ENCODE data around the gene SLC45A2. TPM values are rescaled to one million over a fixed set of nuclear protein-coding genes. Genes with fewer than 3 reads are reported as not detected.

The SLC45A2 gene
- total RNA-seq, 1 donor from 2014 or later, result not detected

DNA sequence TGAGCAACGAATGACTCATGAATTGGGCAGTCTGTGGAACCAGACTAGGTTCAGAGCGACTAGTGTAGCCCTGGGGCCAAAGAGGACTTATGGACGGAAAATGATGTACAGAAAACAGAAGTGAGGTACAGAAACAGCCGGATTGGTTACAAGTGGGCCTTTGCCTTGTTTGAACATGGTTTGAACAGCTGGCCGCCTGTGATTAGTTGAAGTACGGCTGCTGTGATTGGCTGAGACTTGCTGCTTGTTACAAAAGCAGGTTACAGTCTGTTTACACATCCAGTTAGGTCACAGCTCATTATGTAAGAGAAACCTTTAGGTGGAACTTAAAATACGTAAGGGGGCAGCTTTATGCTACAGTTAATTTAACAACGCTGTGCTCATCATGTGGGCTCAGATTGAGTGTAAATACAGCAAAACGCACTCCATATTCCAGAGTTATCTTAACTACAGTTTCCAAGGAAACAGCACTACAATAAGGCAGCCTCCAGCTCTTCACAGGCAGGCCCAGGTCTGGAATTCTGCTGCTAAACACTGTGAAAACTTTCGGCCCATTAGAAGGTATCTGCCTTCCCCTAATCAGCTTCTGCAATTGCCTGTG is 16.8 kb upstream of the SLC45A2 start:
- no peak for DNase-seq
- Histone ChIP-seq H3K9me3 (replicated peaks) (no peaks in the 10 kb centered on the region), H3K36me3 (peaks cover 18% of the 10 kb centered on the region), H3K27me3 (ENCODE audit: low read depth) (no peaks in the 10 kb centered on the region), H3K27ac (replicated peaks) (no peak overlapping the region), H3K4me1 (peaks cover 10% of the 10 kb centered on the region), H3K4me3 (no peak overlapping the region)
- intact Hi-C loops (cut with micrococcal nuclease), result no loop called here
- TF ChIP-seq, protein P1, sequence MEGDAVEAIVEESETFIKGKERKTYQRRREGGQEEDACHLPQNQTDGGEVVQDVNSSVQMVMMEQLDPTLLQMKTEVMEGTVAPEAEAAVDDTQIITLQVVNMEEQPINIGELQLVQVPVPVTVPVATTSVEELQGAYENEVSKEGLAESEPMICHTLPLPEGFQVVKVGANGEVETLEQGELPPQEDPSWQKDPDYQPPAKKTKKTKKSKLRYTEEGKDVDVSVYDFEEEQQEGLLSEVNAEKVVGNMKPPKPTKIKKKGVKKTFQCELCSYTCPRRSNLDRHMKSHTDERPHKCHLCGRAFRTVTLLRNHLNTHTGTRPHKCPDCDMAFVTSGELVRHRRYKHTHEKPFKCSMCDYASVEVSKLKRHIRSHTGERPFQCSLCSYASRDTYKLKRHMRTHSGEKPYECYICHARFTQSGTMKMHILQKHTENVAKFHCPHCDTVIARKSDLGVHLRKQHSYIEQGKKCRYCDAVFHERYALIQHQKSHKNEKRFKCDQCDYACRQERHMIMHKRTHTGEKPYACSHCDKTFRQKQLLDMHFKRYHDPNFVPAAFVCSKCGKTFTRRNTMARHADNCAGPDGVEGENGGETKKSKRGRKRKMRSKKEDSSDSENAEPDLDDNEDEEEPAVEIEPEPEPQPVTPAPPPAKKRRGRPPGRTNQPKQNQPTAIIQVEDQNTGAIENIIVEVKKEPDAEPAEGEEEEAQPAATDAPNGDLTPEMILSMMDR (IDR thresholded peaks at IDR 0.05; ENCODE audit: borderline replicate concordance), result no peak

DNA sequence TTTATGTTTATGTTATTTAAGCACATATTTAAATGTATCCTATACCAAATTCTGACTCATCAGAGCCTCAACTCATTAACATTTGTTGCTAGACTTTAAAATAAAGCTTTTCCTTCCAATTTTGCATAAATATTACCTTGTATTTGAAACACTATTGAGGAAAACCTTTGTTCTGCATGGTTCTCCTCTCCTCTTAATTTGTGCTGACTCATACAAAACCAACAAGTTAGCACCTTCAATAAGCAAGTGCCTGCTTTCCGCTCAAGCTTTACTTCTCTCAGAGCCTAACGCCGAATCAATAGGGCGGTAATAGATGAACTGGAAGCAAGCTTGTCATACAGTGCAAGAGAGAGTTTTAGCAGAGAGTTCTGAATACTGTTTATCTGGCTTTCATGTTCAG is 15.5 kb upstream of the SLC45A2 start:
- TF ChIP-seq, protein P1 (IDR thresholded peaks at IDR 0.05; ENCODE audit: borderline replicate concordance), result no peak
- DNase-seq, result no peak
- H3K4me1 ChIP-seq, result peaks cover 8% of the 10 kb centered on the region
- H3K9me3 ChIP-seq (replicated peaks), result no peaks in the 10 kb centered on the region
- no peak overlapping the region for H3K27ac ChIP-seq (replicated peaks)
- H3K27me3 ChIP-seq (ENCODE audit: low read depth), result no peaks in the 10 kb centered on the region
- no peak overlapping the region for H3K4me3 ChIP-seq
- intact Hi-C loops (cut with micrococcal nuclease), result loop anchor here (10.0 kb wide), 1 partner anchor 465 kb away; no protein-coding TSS in a partner anchor
- H3K36me3 ChIP-seq, result peaks cover 15% of the 10 kb centered on the region

DNA sequence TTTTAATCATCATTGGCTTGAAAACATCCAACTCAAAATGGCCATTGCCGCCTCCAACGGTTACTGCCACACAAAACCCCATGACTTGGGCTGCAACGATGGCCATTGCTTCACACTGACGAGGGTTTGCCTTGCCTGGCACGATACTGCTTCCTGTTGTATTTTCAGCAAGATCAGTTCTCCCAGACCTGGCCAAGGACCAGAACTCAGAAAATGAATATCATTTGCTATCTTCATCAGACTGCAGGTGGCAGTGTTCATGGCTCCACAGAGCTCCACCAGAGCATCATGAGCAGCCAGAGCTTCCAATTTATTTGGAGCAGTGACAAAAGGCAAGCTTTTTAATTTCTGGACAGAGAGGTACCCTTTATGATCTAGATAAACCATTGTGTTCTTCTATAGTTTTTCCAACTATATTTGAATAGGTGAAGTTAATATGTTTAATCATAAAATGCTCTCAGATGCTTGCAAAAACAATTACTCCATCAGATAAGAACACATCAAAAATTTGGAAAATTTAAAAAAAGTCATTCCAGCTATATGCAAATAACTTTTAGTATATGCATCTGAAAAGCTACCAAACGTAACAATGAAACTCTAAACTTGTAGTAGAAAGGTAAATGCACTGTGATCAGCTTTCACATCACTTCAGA is 13.0 kb upstream of the SLC45A2 start:
- H3K4me1 ChIP-seq, result peaks cover 8% of the 10 kb centered on the region
- intact Hi-C loops (cut with micrococcal nuclease), result loop anchor here (10.0 kb wide), 1 partner anchor 467 kb away; no protein-coding TSS in a partner anchor
- no peak overlapping the region for H3K4me3 ChIP-seq
- no peaks in the 10 kb centered on the region for H3K9me3 ChIP-seq (replicated peaks)
- no peaks in the 10 kb centered on the region for H3K27me3 ChIP-seq (ENCODE audit: low read depth)
- TF ChIP-seq, protein P1 (IDR thresholded peaks at IDR 0.05; ENCODE audit: borderline replicate concordance), result peak; percentile 75
- peaks cover 3% of the 10 kb centered on the region for H3K36me3 ChIP-seq
- H3K27ac ChIP-seq (replicated peaks), result no peak overlapping the region
- DNase-seq, result no peak

DNA sequence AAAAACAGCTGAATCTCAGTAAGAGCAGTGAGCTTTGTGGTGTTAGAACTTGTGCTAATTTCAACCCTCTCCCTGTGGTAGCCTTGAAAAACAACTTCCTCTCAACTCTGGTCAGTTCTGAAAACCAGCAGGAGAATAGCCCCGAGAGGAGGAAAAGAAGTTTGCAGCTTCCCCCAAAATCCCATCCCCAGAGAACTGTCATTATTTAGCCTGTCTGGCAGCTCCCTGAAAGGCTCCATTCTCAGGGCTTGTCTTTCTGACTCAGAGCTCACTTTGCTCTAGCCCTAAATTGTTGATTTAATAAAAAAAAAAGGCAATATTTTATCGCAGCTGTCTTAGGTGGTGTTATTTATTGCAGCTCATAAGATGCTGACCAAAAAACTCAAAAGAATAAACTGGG is 11.4 kb upstream of the SLC45A2 start:
- intact Hi-C loops (cut with micrococcal nuclease), result loop anchor here (10.0 kb wide), 1 partner anchor 469 kb away; no protein-coding TSS in a partner anchor
- H3K4me1 ChIP-seq, result peaks cover 8% of the 10 kb centered on the region
- TF ChIP-seq, protein P1 (IDR thresholded peaks at IDR 0.05; ENCODE audit: borderline replicate concordance), result no peak
- H3K9me3 ChIP-seq (replicated peaks), result no peaks in the 10 kb centered on the region
- H3K27ac ChIP-seq (replicated peaks), result no peak overlapping the region
- no peak for DNase-seq
- H3K36me3 ChIP-seq, result peaks cover 3% of the 10 kb centered on the region
- no peaks in the 10 kb centered on the region for H3K27me3 ChIP-seq (ENCODE audit: low read depth)
- H3K4me3 ChIP-seq, result no peak overlapping the region

DNA sequence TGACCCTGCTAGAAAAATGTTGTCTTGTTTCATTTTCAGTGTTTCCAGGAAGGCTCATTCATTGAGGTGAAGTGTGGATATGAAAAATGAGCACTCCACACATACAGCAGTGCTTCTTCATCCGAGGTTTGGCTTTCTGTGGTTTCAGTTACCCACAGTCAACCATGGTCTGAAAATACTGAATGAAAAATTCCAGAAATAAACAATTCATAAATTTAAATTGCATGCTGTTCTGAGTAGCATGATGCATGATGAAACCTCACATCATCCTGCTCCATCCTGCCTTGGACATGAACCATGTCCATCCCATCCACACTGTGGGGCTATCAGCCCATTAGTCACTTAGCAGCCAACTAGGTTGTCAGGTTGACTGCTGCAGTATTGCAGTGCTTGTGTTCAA is 10.4 kb upstream of the SLC45A2 start:
- no peaks in the 10 kb centered on the region for H3K9me3 ChIP-seq (replicated peaks)
- H3K27ac ChIP-seq (replicated peaks), result no peak overlapping the region
- H3K27me3 ChIP-seq (ENCODE audit: low read depth), result no peaks in the 10 kb centered on the region
- peaks cover 3% of the 10 kb centered on the region for H3K36me3 ChIP-seq
- intact Hi-C loops (cut with micrococcal nuclease), result loop anchor here (10.0 kb wide), 1 partner anchor 470 kb away; no protein-coding TSS in a partner anchor
- H3K4me3 ChIP-seq, result no peak overlapping the region
- peaks cover 8% of the 10 kb centered on the region for H3K4me1 ChIP-seq
- DNase-seq, result no peak
- TF ChIP-seq, protein P1 (IDR thresholded peaks at IDR 0.05; ENCODE audit: borderline replicate concordance), result no peak

All from left ventricle myocardium inferior (tissue), 1 donor.